NCI-H187 (cell line): ENCODE data around the gene NAT14.

ENCODE experiments used
- DNase-seq, 2 experiments: peaks; one replicate each; lab custom pipeline; 2025; lab: John Stamatoyannopoulos, UW

Gene NAT14

DNA sequence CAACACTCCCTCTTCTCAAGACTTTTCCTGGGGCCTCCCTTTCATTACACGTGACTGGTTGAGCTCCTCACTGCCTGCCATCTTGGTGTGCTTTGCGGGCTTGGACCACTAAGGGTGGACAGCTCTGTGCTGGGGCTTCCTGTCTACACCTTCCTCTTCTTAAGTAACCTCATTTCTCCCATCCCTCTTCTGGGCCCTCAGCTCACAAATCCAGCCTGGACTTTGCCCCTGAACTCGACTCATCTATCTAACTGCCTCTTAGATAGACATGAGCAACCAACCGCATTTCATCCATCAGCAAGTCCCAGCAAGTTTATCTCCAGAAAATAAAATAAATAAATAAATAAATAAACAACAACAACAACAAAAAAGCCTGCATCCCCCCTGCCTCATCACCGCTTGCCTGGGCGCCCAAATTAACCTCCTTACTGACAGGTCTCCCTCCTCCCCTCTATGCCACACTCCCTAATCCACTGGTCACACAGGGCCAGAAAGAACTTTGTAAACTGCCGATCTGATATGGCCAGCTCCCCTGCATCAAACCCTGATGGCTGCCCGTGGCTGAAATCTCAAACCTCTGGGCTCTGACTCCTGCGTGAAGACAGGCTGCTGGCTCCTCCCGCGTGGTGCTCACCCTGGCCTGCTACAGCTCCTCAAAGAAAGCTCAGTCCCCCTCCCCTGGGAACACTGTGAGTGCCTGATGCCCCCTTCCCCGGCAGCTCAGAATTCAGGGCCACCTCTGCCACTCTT, 31.3 kb upstream of the NAT14 start:
- DNase-seq: no peak

DNA sequence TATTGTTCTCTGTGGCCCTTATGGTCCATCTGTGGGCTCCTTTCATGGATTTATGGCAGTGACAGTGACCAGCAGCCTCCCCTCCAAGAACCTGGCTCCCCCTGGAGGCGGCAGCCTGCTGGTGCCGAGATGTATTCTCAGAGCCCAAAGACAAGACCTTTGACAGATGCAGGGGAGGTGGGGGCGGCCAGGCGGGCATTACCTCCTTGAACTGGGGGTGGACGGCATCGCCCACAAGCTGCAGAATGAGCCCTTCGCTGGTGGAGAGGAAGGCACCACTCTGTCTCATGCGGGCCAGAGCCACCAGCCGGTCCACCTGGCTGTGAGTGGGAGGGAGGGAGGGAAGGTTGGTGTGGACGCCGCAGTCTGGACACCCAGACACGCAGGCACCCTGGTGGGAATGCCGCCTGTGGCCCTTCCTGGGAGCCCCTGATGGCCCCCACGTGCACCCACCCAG, 30.2 kb upstream of the NAT14 start:
- DNase-seq: no peak

DNA sequence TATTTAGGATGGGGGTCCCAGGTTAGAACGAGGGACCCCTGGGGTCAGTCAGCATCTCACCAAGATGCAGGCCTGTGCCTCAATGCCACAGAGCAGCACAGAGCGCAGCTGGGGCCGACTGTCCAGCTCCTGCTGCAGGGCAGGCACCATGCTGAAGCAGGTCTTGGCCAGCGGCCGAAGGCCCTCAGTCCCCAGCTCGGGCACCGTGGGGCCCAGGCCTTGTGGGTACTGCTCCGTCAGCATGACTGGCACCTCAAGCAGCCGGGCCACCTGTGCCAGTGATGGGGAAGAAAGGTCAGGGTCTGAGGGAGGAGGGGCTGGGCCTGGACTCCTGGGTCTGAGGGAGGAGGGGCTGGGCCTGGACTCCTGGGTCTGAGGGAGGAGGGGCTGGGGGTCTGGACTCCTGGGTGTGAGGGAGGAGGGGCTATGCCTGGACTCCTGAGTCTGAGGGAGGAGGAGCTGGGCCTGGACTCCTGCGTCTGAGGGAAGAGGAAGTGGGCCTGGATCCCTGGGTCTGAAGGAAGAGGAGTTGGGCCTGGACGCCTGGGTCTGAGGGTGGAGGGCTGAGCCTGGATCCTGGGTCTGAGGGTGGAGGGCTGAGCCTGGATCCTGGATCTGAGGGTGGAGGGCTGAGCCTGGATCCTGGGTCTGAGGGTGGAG, 29.3 kb upstream of the NAT14 start:
- DNase-seq: no peak

DNA sequence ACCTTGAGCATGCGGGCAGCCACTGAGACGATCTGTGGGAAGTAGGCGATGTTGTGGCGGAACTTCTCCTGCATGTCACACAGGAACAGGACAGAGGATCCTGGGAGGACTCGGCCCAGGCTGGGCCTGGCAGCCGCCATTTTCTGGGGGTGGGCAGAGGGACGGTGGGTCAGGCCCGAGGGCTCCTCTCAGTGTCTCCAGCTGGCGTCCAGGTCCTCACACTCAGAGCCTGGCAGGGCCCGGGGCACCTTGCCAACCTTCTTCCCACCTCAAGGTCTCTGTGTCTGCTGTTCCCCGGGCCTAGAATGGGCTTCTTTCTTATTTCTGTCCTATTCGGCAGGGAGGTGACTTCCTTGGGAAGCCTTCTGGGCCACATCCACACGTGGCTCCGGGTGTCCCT, 28.6 kb upstream of the NAT14 start:
- DNase-seq: no peak

DNA sequence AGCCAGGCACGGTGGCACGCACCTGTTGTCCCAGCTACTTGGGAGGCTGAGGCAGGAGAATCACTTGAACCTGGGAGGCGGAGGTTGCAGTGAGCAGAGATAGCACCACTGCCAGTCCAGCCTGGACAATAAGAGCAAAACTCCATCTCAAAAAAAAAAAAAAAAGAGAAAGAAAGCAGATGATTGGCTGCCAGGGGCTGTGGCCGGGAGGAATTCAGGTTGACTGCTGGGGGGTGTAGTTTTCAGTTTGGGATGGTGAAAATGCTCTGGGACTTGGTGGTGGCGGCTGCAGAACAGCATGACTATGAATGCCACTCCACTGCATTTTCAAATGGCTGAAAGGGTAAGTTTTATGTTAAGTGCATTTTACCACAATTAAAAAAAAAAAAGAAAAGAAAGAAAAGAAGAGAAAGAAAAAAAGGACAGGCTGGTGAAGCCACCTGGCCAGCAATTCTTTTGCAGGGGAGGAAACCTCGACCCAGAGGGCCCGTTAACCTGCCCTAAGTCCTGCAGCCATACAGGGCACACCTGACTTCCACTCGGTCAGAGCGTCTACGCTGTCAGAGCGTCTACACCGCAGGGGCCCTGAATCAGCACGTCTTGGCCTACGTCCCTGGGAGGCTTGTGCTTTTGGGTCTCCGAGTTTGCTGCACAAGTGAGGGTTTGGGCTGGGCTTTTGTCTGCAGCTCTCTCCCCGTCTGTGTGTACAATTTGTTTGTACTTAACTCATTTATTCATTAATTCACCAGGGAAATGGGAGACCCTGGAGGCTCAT, 27.1 kb upstream of the NAT14 start:
- DNase-seq: no peak

DNA sequence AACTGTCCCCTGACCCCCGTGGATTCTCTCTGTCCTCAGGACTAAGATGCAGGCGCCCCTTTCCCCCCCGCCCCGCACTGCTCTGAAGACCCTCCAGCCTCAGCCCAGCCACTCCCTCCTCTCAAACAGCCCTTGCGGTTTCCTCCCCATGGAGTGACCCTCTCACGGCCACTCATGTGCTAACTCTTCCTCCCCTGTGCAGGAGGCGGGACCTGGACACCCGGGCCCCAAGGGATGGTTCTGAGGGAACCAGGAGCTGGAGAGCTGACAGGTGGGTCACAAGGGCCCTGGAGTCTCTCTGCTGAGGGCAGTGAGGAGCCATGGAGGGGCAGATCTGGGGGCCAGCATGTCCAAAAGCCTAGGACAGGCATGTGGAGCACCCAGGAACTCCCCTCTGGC, 25.4 kb upstream of the NAT14 start:
- peak; percentile 51 to 74 for DNase-seq

DNA sequence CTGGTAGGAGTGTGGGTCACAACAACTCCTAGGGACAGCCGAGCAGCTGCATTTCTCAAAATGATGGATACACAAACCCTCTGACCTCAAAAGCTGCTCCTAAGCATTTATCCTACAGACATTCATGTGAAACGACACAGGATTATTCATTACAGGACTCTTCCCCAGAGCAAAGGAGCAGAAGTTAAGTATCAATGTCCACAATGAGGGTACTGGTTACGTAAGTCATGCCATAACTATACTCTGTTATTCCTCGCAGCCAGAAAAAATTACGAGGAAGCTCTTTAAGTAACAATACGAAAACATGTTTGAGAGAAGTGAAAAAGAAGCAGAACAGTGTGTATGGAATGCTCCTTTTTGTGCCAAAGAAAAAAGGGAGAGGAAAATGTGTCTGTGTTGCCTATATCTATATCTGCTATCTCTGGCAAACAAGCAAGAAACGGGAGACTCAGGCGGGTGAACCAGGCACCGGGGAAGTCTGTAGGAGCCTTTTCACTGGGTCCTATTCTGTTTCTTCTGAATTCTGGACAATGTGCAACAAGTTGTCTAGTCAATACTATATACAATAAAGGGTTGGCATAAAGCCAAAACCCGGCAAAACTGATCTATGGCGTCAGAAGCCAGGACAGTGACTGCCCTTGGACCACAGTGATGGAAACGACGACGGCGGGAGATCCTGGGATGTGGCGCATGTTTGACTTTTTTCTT, 24.9 kb upstream of the NAT14 start:
- DNase-seq: no peak

DNA sequence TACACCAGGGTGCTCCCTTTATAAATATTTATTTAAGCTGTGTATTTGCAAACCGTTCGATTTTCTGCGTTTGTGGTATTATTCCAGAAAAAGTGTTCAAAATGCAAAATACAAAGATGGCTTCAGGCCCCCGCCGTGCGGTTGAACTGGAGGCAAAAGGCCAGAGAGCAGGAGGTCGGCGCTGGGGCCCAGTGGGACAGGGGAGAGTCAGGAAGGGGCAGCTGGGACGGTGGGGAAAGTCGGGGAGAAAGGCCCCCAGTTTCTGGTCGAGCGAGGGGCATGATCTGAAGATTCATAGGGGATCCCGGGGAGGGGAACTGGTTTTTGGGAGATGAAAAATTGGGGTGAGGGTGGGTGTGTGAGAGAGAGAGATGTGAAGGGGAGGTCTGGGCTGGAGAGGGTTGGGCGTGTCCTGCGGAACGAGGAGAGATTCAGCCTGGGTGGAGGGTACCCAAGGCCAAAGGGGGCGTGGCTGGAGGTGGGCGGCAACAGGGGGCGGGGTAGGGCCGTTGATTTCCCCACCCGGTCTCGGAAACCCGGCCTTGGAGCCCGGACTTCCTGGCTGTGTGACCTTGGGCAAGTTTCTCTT, 24.2 kb upstream of the NAT14 start:
- peak; percentile 21 to 87 for DNase-seq

DNA sequence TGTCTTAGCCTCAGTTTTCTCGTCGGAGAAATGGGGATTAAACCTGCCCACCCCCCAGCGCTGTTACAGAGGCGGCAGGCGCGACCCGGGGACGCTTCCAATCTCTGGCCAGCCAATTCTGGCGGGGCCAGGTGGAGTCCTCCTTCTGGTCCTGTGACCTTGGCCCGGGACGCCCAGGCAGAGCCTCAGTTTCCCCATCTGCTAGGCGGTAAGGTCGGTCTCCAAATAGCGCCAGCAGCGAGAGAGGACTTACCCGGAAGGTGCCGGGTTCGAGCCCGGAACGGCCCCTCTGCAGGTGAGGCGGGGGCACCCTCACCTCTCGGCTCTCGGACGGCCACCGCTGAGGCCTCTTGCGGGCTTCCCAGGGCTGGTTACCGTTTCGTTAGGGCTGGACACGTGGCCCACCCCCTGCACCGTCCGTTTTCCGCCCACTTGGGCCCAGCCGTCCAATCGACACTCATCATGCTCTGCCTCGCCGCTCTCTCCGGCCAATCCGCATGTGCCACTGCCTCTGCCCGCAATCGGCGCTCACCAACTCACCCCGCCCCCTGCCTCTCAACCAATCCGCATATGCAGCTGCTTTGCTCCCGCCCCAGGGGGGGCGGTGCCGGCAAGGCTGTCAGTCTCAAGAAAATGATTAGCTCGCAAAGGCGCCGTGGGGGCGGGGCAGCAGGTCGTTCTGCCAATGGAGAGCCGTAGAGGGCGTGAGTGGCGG, 23.6 kb upstream of the NAT14 start, which contains the start of gene ISOC2:
ISOC2 (minus strand) TSS at position 384 of the 715 bp plus-strand sequence. CDS start 5,156 bp downstream, outside the sequence.
- peak; percentile 98 to 100 for DNase-seq

DNA sequence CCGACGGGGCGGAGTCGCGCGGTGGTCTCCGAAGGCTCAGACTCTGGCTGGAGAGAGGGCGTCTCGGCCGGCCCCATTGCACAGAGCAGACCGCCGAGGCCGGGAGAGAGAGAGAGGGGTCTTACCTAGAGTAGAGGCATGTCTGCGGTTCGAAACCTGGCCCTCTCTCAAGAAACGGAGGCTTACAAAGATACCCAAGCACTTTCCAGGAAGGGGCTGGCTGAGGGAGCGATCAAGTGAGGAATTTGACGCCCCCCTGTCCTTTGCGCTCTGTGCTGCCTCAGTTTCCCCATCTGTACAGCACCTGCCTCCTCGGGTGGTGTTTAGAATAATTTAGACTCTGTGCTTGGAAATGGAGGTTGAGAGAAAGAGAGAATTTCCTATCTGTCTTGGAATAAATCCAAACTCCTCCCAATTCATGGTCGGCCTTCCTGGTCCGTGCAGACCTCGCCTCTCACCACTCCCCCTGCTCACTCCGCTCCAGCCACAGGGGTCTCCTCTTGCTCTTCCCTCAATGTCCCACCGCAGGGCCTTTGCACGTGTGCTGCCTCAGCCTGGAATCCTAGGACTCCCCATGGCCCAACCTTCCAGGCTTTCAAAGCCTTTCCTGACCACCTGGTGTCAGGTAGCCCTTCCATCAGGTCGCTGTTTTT, 22.9 kb upstream of the NAT14 start:
- DNase-seq: no peak

DNA sequence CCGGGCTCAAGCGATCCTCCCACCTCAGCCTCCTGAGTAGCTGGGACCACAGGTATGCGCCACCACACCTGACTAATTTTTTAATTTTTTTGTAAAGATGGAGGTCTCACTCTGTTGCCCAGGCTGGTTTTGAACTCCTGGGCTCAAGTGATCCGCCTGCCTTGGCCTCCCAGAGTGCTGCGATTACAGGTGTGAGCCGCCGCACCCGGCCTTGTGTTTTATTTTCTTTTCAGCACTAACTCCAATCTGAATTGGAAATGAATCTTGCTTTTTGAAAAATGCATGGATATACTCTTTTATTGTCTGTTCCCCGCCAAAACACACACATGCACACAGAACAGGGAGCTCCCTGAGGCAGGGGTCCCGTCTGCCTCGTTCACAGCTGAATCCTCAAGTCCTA, 22.3 kb upstream of the NAT14 start:
- DNase-seq: no peak

DNA sequence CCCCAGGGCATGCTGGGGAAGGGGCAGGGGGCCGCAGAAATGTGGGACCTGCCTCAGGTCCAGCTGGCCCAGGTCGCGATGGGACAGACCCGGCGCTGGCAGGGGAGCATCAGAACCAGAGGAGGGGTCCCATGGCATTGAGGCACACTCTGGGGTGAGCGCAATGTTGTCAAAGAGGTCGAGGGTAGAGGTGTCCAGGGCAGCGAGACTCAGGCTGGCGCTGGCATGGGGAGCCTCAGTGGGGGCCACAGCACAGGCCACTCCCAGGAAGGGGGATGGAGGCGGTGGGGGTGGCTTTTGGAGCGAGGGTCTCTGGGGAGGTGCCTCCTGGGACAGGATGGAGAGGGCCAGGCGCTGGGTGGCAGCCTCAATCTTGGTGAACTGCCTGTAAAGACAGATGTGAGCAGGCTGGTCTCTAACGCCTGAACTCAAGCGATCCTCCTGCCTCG, 21.4 kb upstream of the NAT14 start:
- DNase-seq: no peak

DNA sequence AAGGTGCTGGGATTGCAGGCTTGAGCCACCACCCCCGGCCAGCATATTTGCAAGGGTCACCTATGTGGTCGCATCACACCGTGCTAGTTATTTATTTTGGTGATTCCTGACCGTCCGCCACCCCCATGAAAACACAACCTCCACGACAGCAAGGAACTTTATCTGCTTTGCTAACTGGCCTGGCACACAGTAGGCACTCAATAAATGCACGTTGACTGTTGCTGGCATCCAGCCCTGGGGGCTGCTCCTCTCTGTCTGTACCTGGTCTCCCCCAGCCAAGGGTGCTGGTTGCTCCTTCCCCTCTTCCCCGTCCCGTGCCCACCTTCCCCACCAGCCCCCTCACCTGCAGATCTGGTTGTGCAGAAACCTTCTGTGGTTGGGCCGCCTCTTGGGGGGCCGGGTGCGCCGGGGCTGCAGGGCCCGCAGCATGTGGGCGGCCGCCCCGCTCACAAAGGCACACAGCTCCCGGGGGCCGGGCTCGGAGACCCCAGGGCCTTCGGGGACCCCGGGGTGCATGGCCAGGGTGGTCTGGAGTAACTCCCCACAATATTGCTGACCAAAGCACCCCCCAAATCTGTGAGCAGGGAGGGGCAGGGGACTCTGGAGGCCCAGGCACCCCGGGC, 20.8 kb upstream of the NAT14 start:
- DNase-seq: no peak

DNA sequence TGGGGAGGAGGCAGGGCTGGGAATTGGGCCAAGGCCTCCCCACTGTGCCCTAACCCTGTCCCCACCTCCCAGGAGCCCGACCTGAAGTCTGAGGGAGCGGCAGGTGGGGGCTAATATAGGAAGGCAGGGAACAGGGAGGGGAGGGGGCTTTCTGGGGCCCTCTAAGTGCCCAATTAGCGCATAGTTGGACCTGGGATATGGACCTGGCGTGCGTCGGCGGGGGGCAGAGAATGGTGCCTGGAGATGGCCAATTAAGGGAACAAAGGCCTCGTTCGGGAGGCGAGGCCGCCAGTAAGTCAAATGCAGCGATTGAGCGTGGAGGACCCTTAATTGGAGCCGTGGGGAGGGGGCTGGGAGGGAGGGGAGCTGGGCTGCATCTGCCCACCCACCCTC, 20.3 kb upstream of the NAT14 start, which contains the start of gene C19orf85:
C19orf85 (minus strand) TSS at position 90 of the 393 bp plus-strand sequence. CDS start 197 bp downstream, outside the sequence.
- DNase-seq: no peak

DNA sequence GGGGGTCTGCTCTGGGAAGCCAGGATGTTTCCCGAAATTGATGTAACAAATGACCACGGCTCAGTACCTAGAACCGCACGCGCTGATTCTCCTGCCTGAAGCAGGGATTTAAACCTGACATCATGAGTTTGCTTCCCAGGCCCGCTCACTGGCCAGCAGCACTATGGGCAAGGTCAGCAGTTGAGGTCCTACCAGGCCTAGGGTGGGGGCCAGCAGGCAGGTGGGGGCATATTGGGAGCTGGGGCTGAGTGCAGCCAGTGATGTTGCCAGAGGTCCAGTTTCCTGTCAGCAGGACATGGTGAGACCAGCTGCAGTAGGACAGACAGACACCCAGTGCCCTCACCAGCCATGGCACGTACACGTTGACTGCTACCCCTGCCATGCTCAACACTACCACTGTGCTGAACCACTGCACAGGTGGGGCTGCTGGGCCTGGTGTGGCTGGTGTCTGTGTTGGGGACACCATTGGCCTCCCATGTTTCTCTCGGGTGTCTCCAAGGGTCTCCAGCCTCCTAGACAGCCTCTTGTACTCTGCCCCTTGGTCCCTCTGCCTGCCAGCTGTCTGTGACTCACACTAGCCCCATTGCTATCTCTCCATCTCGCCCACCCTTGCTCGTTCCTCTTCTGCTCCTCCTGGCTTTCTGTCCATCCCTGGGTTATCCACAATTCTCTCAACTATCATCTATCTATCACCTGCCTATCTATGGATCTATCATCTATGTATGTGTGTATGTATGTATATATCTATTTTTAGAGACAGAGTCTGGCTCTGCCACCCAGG, 19.3 kb upstream of the NAT14 start:
- DNase-seq: no peak

DNA sequence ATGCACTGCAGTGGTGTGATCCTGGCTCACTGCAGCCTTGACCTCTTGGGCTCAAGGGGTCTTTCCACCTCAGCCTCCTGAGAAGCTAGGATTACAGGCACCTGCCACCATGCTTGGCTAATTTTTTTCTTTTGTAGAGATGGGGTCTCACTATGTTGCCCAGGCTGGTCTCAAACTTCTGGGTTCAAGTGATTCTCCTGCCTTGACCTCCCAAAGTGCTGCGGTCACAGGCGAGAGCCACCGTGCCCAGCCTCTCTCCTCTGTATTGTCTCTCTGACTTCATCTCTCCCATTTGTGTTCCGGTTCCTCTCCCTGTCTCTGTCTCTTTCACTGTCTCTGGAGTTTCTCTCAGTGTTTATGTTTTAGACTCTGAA, 18.8 kb upstream of the NAT14 start:
- DNase-seq: no peak

DNA sequence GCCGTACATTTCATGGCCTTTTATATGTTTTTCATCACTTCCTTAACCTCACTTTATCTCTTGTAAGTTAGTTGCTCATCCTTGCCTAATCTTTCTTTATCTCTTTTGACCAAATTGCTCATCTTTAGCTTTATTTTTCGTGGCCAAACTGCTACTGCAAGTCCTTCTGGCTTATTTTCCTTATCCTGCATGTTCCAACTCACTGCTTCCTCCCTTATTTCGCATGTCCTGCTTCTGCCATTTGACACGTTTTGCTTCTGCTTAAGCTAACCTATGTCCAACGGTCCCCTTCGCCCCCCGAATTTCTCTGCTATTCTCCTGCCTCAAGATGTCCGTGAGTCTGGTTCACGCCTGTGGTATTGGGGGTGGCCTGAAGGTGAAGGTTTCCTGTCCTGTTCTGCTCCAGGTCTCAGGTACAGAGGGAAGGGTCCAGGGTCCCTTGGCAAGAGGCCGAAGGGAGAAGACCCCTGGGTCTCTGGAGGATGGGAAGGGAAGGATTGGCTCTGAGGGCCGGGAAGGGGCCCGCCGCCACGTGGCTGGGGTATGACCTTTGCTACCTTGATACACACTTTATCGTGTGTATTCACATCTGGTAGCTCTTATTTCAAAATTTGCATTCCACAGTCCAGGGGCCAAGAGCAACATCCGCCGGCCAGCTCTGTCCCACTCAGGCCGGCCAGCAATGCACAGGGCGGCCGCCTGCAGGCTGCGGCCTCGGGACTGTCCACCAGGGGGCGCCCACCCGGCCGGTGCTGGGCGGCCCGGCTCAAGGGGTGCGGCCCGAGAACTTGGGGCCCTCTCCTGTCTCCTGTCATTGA, 17.5 kb upstream of the NAT14 start:
- no peak for DNase-seq

DNA sequence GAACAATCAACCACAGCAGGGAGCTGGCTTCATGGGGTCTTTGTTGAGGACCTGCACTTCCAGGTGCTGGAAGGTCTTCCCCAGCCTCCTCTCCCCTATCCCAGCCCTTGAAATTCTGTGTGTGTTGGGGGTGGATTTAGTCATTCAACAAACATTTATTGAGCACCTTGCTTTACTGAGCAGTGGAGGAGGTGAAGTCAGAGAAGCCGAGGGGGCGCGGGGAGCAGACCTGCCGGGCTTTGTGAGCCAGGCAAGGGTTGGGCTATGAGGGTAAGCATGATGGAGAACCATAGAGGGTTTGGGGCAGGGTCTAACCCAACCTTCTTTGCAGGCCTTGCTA, 17.0 kb upstream of the NAT14 start:
- DNase-seq: no peak
